HG02870 (cell line): ENCODE data around the gene CRMP1.

Experiments
- ATAC-seq: cut with Tn5 transposase; IDR thresholded peaks from one replicate; pipeline ENCODE4 v1.9.1; 2021; ENCODE audit warnings: mild to moderate bottlenecking, moderate library complexity; ENCODE audit not compliant: unreplicated experiment

The CRMP1 gene

GRCh38 chr4:5890063-5890727, 2.7 kb downstream of the CRMP1 start:
- no peak for ATAC-seq

GRCh38 chr4:5889002-5889696, 3.7 kb downstream of the CRMP1 start:
- ATAC-seq = no peak

DNA sequence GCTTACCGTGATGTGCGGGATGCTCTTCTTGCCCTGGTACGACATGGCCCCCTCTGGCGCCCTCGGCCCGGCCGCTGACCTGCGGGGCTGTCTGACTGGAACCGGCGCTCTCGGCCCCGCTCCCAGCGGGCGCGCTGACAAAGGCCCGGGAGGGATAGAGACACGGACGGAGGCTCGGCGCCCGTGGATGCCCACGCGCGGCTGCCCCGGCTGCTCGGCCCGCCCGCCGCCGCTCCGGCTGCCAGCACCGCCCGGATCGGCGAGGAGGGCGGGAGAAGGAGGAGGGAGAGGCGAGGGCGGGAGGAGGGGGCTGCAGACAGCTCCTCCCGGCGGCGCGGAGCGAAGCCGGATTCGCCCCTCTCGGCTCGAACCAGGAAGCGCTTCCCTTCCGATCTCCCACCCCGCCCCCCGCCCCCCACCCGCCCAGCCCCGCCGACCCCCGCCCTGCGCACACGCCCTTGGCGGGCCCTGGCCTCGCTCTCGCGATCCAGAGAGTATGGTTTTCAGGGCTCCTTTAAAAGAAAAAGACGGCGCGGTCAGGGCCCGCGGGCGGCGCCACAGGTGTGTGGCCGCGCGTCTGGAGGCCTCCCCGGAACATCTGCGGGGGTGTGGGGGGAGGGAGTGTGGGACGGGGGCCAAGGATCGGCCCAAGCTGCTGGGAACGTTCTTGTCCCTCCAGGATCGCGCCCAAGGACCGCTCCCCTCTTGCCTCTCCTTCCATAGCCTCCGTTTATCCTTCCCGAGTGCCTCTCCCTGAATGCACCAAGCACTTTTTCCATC, 4.5 kb downstream of the CRMP1 start:
- ATAC-seq = no peak

DNA sequence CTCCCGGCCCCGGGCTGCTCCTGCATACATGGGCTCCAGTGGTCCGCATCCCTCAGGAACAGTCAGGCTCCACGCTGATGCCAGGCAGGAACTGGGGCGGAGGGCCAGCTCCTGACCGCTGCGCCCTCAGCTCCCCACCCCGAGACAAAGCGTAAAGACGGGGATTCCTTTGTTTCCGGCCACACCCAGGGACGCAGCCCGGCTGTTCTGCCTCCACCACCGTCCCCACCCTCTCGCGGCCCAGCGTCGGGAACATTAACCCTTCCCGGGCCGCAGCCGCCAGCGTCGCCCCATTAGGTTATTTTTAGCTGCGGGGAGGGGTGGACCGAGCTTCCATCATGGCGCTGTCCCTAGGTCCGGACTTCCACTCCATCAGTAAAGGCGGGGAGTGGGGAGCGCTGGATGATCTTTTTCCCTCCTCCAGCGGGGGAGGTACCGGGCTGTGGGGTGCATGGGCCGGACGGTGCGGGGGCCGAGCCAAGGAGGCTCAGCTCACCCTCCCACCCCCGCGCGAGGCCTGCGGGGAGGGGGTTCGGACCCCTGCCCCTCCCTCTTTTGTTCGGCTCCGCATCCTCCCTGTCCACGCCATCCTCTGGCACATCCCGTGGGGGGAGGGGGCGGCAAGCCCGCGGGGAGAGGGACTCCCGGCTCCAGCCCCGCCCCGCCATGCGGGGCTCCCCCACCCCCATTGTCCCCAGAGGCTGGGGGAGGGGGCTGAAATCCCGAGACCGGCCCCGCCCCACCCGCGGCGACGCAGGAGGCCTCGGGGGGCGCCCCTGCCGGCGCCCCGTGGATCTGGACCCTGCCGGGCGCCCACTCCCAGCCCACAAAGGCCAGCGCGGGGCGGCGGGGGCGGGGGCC, 5.3 kb downstream of the CRMP1 start:
- ATAC-seq = no peak

GRCh38 chr4:5887011-5887360, 5.9 kb downstream of the CRMP1 start:
- ATAC-seq = no peak

- no peak for ATAC-seq
These were observed 7.2 kb downstream of the CRMP1 start for GRCh38 chr4:5885733-5886132.

- ATAC-seq = no peak
These were observed 8.1 kb downstream of the CRMP1 start for GRCh38 chr4:5884796-5885195.

DNA sequence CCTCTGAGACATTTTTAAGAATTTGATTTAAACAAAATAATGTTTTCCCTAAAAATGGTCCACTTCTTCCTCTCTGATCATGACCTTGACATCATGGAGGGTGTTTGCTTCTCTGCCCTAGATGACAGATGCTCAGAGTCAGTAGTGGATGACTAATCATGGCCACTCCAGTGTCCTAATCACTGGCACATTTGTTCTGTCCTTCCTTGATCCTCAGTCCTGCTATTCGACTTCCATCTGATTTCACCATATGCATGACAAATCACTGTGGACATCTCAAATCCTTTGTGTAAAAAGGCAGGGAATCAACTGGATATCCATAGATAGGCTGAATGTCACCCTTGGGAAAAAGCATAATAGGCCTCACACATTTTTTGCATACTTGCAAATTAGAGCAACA, 9.0 kb downstream of the CRMP1 start:
- ATAC-seq = no peak

- no peak for ATAC-seq
These were observed 9.9 kb downstream of the CRMP1 start for GRCh38 chr4:5882947-5883346.

GRCh38 chr4:5881340-5881739, 11.5 kb downstream of the CRMP1 start:
- ATAC-seq = no peak

- no peak for ATAC-seq
These were observed 14.5 kb downstream of the CRMP1 start for GRCh38 chr4:5878359-5878758.

GRCh38 chr4:5877392-5877791, 15.5 kb downstream of the CRMP1 start:
- ATAC-seq = no peak

GRCh38 chr4:5874811-5875449, 18.0 kb downstream of the CRMP1 start:
- ATAC-seq = no peak

- no peak for ATAC-seq
These were observed 22.2 kb downstream of the CRMP1 start for GRCh38 chr4:5870701-5871100.

DNA sequence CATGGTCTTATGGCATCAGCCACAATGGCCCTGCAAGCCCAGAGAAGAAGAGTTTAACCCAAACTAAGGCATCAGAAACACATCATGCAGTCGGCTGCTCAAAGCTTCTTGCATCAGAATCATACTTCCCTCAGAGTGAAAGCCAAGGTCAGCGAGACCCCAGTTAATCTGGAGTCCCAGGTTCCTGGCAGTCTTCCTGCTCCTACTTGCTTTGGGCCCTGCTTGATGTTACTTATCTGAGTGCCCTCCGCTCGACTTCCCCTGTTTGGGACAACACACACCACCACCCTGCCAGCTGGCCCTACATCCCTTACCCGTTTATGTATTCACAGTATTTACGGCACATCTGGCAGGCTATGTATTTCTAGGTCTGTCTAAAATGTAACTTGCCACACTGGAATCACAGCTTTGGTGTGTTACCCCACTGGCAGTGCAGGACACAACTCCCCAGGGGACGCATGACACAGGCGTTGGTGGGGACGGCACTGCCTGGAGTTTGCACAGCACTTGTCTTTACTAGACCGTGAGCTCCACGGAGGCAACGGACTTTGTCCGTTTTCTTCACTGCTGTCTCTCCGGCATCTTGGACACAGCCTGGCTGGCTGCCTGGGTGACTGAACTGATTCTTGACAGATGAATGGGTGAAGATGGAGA, 22.8 kb downstream of the CRMP1 start:
- no peak for ATAC-seq

- ATAC-seq = no peak
These were observed 25.0 kb downstream of the CRMP1 start for GRCh38 chr4:5867866-5868265.

- no peak for ATAC-seq
These were observed 25.8 kb downstream of the CRMP1 start for GRCh38 chr4:5866841-5867813.

GRCh38 chr4:5865896-5866599, 26.8 kb downstream of the CRMP1 start:
- ATAC-seq = no peak
